Measurements from ENCODE around the gene FGFBP2.

Gene FGFBP2

GRCh38 chr4:15983610-15984009 is 20.6 kb upstream of the FGFBP2 start:
- Mint-ChIP-seq H3K4me1 (no peaks in the 10 kb centered on the region), H3K27ac (no peak overlapping the region), H3K36me3 (no peaks in the 10 kb centered on the region), H3K4me3 (no peak overlapping the region), H3K9me3 (no peaks in the 10 kb centered on the region)
- no peak for DNase-seq (ENCODE audit: low spot score in 2 of 2)
- ATAC-seq, result no peak

- Mint-ChIP-seq H3K4me1 (no peaks in the 10 kb centered on the region), H3K9me3 (no peaks in the 10 kb centered on the region), H3K27ac (no peak overlapping the region), H3K4me3 (no peak overlapping the region), H3K36me3 (no peaks in the 10 kb centered on the region)
- ATAC-seq (no peak), DNase-seq (ENCODE audit: low spot score in 2 of 2) (no peak)
Observed at GRCh38 chr4:15982842-15983524, 20.0 kb upstream of the FGFBP2 start.

GRCh38 chr4:15976456-15977447 is 13.8 kb upstream of the FGFBP2 start:
- no peaks in the 10 kb centered on the region for H3K4me1 Mint-ChIP-seq
- no peak overlapping the region for H3K4me3 Mint-ChIP-seq
- H3K27ac Mint-ChIP-seq, result no peak overlapping the region
- ATAC-seq (peak; percentile 24), DNase-seq (ENCODE audit: low spot score in 2 of 2) (no peak)
- H3K9me3 Mint-ChIP-seq, result no peaks in the 10 kb centered on the region
- H3K36me3 Mint-ChIP-seq, result no peaks in the 10 kb centered on the region

- Mint-ChIP-seq H3K36me3 (no peaks in the 10 kb centered on the region), H3K4me1 (no peaks in the 10 kb centered on the region), H3K27ac (no peak overlapping the region), H3K9me3 (peaks cover 2% of the 10 kb centered on the region), H3K4me3 (no peak overlapping the region)
- no peak for DNase-seq (ENCODE audit: low spot score in 2 of 2)
- ATAC-seq, result peak; percentile 34
Observed at GRCh38 chr4:15971068-15971801, 8.3 kb upstream of the FGFBP2 start.

GRCh38 chr4:15968551-15969300 is 5.8 kb upstream of the FGFBP2 start:
- no peak for ATAC-seq
- Mint-ChIP-seq H3K36me3 (no peaks in the 10 kb centered on the region), H3K27ac (no peak overlapping the region), H3K9me3 (peaks cover 3% of the 10 kb centered on the region), H3K4me1 (peaks cover 6% of the 10 kb centered on the region), H3K4me3 (no peak overlapping the region)
- DNase-seq (ENCODE audit: low spot score in 2 of 2), result no peak

GRCh38 chr4:15965325-15965724 is 2.4 kb upstream of the FGFBP2 start:
- no peak overlapping the region for H3K4me3 Mint-ChIP-seq
- ATAC-seq (no peak), DNase-seq (ENCODE audit: low spot score in 2 of 2) (no peak)
- H3K4me1 Mint-ChIP-seq, result peaks cover 20% of the 10 kb centered on the region
- no peak overlapping the region for H3K27ac Mint-ChIP-seq
- H3K9me3 Mint-ChIP-seq, result peaks cover 3% of the 10 kb centered on the region
- peaks cover 7% of the 10 kb centered on the region for H3K36me3 Mint-ChIP-seq

GRCh38 chr4:15964159-15964558 is 1.2 kb upstream of the FGFBP2 start:
- Mint-ChIP-seq H3K4me1 (peaks cover 20% of the 10 kb centered on the region), H3K9me3 (peaks cover 3% of the 10 kb centered on the region), H3K36me3 (peaks cover 7% of the 10 kb centered on the region), H3K4me3 (no peak overlapping the region), H3K27ac (peak overlapping the region; percentile 70)
- no peak for ATAC-seq
- DNase-seq (ENCODE audit: low spot score in 2 of 2), result no peak

GRCh38 chr4:15963576-15963975 is 601 bp upstream of the FGFBP2 start:
- peaks cover 20% of the 10 kb centered on the region for H3K4me1 Mint-ChIP-seq
- DNase-seq (ENCODE audit: low spot score in 2 of 2), result peak; percentile 46 to 75
- H3K9me3 Mint-ChIP-seq, result peaks cover 3% of the 10 kb centered on the region
- H3K36me3 Mint-ChIP-seq, result peaks cover 7% of the 10 kb centered on the region
- ATAC-seq, result peak; percentile 93
- peak overlapping the region; percentile 70 for H3K27ac Mint-ChIP-seq
- H3K4me3 Mint-ChIP-seq, result peak overlapping the region; percentile 72

GRCh38 chr4:15961781-15962510 is 1.0 kb downstream of the FGFBP2 start:
- peak overlapping the region; percentile 72 for H3K4me3 Mint-ChIP-seq
- DNase-seq (ENCODE audit: low spot score in 2 of 2), result no peak
- peak; percentile 38 for ATAC-seq
- H3K36me3 Mint-ChIP-seq, result peaks cover 7% of the 10 kb centered on the region
- H3K9me3 Mint-ChIP-seq, result peaks cover 3% of the 10 kb centered on the region
- H3K4me1 Mint-ChIP-seq, result peaks cover 20% of the 10 kb centered on the region
- H3K27ac Mint-ChIP-seq, result peak overlapping the region; percentile 70

GRCh38 chr4:15958562-15958961 is 4.4 kb downstream of the FGFBP2 start:
- DNase-seq (ENCODE audit: low spot score in 2 of 2) (no peak), ATAC-seq (peak; percentile 69)
- H3K9me3 Mint-ChIP-seq, result no peaks in the 10 kb centered on the region
- H3K27ac Mint-ChIP-seq, result peak overlapping the region; percentile 1
- H3K4me1 Mint-ChIP-seq, result peaks cover 23% of the 10 kb centered on the region
- no peak overlapping the region for H3K4me3 Mint-ChIP-seq
- peaks cover 13% of the 10 kb centered on the region for H3K36me3 Mint-ChIP-seq

- no peaks in the 10 kb centered on the region for H3K9me3 Mint-ChIP-seq
- ATAC-seq (peak; percentile 80), DNase-seq (ENCODE audit: low spot score in 2 of 2) (peak; percentile 66 to 91)
- no peak overlapping the region for H3K4me3 Mint-ChIP-seq
- peaks cover 8% of the 10 kb centered on the region for H3K36me3 Mint-ChIP-seq
- peak overlapping the region; percentile 63 for H3K27ac Mint-ChIP-seq
- peaks cover 10% of the 10 kb centered on the region for H3K4me1 Mint-ChIP-seq
Observed at GRCh38 chr4:15956179-15956850, 6.7 kb downstream of the FGFBP2 start.

GRCh38 chr4:15955670-15956069 is 7.3 kb downstream of the FGFBP2 start:
- no peak overlapping the region for H3K4me3 Mint-ChIP-seq
- peaks cover 8% of the 10 kb centered on the region for H3K36me3 Mint-ChIP-seq
- DNase-seq (ENCODE audit: low spot score in 2 of 2), result no peak
- no peak overlapping the region for H3K27ac Mint-ChIP-seq
- H3K9me3 Mint-ChIP-seq, result no peaks in the 10 kb centered on the region
- no peak for ATAC-seq
- H3K4me1 Mint-ChIP-seq, result peaks cover 10% of the 10 kb centered on the region

- Mint-ChIP-seq H3K9me3 (no peaks in the 10 kb centered on the region), H3K27ac (no peak overlapping the region), H3K4me3 (no peak overlapping the region), H3K4me1 (peaks cover 10% of the 10 kb centered on the region), H3K36me3 (peaks cover 8% of the 10 kb centered on the region)
- DNase-seq (ENCODE audit: low spot score in 2 of 2) (no peak), ATAC-seq (no peak)
Observed at GRCh38 chr4:15953625-15954024, 9.3 kb downstream of the FGFBP2 start.

- Mint-ChIP-seq H3K4me1 (peaks cover 9% of the 10 kb centered on the region), H3K36me3 (peaks cover 8% of the 10 kb centered on the region), H3K4me3 (no peak overlapping the region), H3K9me3 (no peaks in the 10 kb centered on the region), H3K27ac (no peak overlapping the region)
- ATAC-seq (peak; percentile 27), DNase-seq (ENCODE audit: low spot score in 2 of 2) (no peak)
Observed at GRCh38 chr4:15951781-15952180, 11.2 kb downstream of the FGFBP2 start.
